HepG2 (cell line): Measurements from ENCODE around the gene EFNA2. TPM values are rescaled to one million over a fixed set of nuclear protein-coding genes. Genes with fewer than 3 reads are reported as not detected.

Source experiments
- ARID4A ChIP-seq: sonication (generic); formaldehyde crosslinking; IDR thresholded peaks from 2 replicates; pipeline ENCODE4 v1.5.0; 2020; ENCODE audit warnings: mild to moderate bottlenecking, missing genetic modification reagents, borderline replicate concordance
- ATF5 ChIP-seq: sonication (generic); formaldehyde crosslinking; IDR thresholded peaks from 2 replicates; pipeline ENCODE4 v1.4.0; 2020; ENCODE audit warnings: mild to moderate bottlenecking, low read depth, missing genetic modification reagents
- CBX2 ChIP-seq, 2 experiments: fragments of 200-600 bp in 1 of 2; sonication (generic); formaldehyde crosslinking in 1 of 2; IDR thresholded peaks; 2 replicates each; pipeline versions ENCODE4 v1.7.0 to v1.8.1; 2018 to 2022; ENCODE audit warnings: low read depth in 2 of 2, low read length in 1 of 2, mild to moderate bottlenecking in 1 of 2, missing genetic modification reagents in 1 of 2
- CSRNP2 ChIP-seq: sonication (generic); formaldehyde crosslinking; conservative IDR thresholded peaks from 2 replicates; pipeline ENCODE4 v1.8.0; 2022; ENCODE audit warnings: low read depth, missing genetic modification reagents
- FOXO4 ChIP-seq: sonication (generic); formaldehyde crosslinking; conservative IDR thresholded peaks from 2 replicates; pipeline ENCODE4 v1.8.1; 2023; ENCODE audit warnings: missing genetic modification reagents
- HES4 ChIP-seq: sonication (generic); formaldehyde crosslinking; IDR thresholded peaks from 2 replicates; pipeline ENCODE4 v1.9.0; 2021; ENCODE audit warnings: mild to moderate bottlenecking, missing genetic modification reagents, borderline replicate concordance
- RARG ChIP-seq: sonication (generic); formaldehyde crosslinking; IDR thresholded peaks from 2 replicates; pipeline ENCODE4 v1.4.0; 2020; ENCODE audit warnings: low read depth, mild to moderate bottlenecking, missing genetic modification reagents
- RFXANK ChIP-seq: IDR thresholded peaks from 2 replicates; pipeline ENCODE4 v1.6.1; 2016
- SSRP1 ChIP-seq: IDR thresholded peaks from 2 replicates; pipeline ENCODE4 v1.6.1; 2016; ENCODE audit warnings: control low read depth
- TSC22D2 ChIP-seq: sonication (generic); formaldehyde crosslinking; IDR thresholded peaks from 2 replicates; pipeline ENCODE4 v1.5.1; 2020; ENCODE audit warnings: missing genetic modification reagents, mild to moderate bottlenecking, borderline replicate concordance
- U2AF1 ChIP-seq: fragments of 200-400 bp; formaldehyde crosslinking; optimal IDR thresholded peaks from 2 replicates; pipeline ENCODE3; 2017; ENCODE audit warnings: mild to moderate bottlenecking, low read depth, low read length
- ZFP37 ChIP-seq: sonication (generic); formaldehyde crosslinking; IDR thresholded peaks from 2 replicates; pipeline ENCODE4 v1.4.0; 2020; ENCODE audit warnings: missing genetic modification reagents, borderline replicate concordance
- ZNF143 ChIP-seq: sonication (generic); formaldehyde crosslinking; IDR thresholded peaks from 2 replicates; pipeline ENCODE4 v1.4.0; 2020; ENCODE audit warnings: missing genetic modification reagents
- ZNF333 ChIP-seq: sonication (generic); formaldehyde crosslinking; IDR thresholded peaks from 2 replicates; pipeline ENCODE4 v1.4.0; 2020; ENCODE audit warnings: mild to moderate bottlenecking, missing genetic modification reagents, borderline replicate concordance
- ZNF549 ChIP-seq: sonication (generic); formaldehyde crosslinking; IDR thresholded peaks from 2 replicates; pipeline ENCODE4 v1.5.0; 2020; ENCODE audit warnings: missing genetic modification reagents
- ZNF761 ChIP-seq: sonication (generic); formaldehyde crosslinking; conservative IDR thresholded peaks from 2 replicates; pipeline ENCODE4 v1.4.0; 2020; ENCODE audit warnings: mild to moderate bottlenecking, missing genetic modification reagents
- ZNF781 ChIP-seq: sonication (generic); formaldehyde crosslinking; IDR thresholded peaks from 2 replicates; pipeline ENCODE4 v1.5.1; 2020; ENCODE audit warnings: borderline replicate concordance, mild to moderate bottlenecking, missing genetic modification reagents; ENCODE audit errors: not compliant biosample characterization
- ZNF883 ChIP-seq: sonication (generic); formaldehyde crosslinking; IDR thresholded peaks from 2 replicates; pipeline ENCODE4 v1.5.1; 2020; ENCODE audit warnings: mild to moderate bottlenecking, missing genetic modification reagents; ENCODE audit errors: not compliant biosample characterization
- polyA plus RNA-seq, 8 experiments: library from polyadenylated mRNA; depleted of rRNA in 3 of 8; stranded (reverse) in 7 of 8; unstranded in 1 of 8; fragments of >200 nt; fragmentation: Illumina TruSeq in 4 of 8; extraction: Trizol in 4 of 8; gene quantifications; 2 replicates each; pipeline versions ENCODE4 v1.2.1 to v1.2.3, GENCODE V29; 2011 to 2016; ENCODE audit warnings: low read depth in 4 of 8, missing spikeins in 1 of 8, mixed read lengths in 1 of 8; ENCODE audit not compliant: insufficient read depth in 1 of 8
- total RNA-seq, 5 experiments: library from RNA; depleted of rRNA; stranded (reverse); fragments of >200 nt; fragmentation: Illumina TruSeq; extraction: Trizol; gene quantifications; 2 replicates each; pipeline ENCODE4 v1.2.3, GENCODE V29; 2016; ENCODE audit warnings: low read depth in 1 of 5
- TF ChIP-seq, protein P1 (sequence below): sonication (generic); formaldehyde crosslinking; IDR thresholded peaks from 2 replicates; pipeline ENCODE4 v1.4.0; 2020; ENCODE audit warnings: missing genetic modification reagents, borderline replicate concordance

The EFNA2 gene
- total and polyA plus RNA-seq, 2 of the 13 experiments (the other 11 are each of a cell fraction or from before 2014, with no cell fraction given), result 6.0 to 9.9 TPM

- TF ChIP-seq ARID4A (CRISPR knock-in tag) (peak; percentile 81; the same call in 1 of the 2 replicates), ATF5 (CRISPR knock-in tag) (no peak), RFXANK (CRISPR knock-in tag) (no peak), ZNF761 (CRISPR knock-in tag) (no peak), U2AF1 (no peak), ZFP37 (CRISPR knock-in tag) (no peak), CSRNP2 (CRISPR knock-in tag) (no peak), RARG (CRISPR knock-in tag) (no peak), TSC22D2 (CRISPR knock-in tag) (no peak), ZNF333 (0 out of 2 replicates have a peak, but pooled peaks have one; percentile 55), FOXO4 (CRISPR knock-in tag) (no peak), ZNF781 (no peak), ZNF143 (CRISPR knock-in tag) (no peak), ZNF549 (CRISPR knock-in tag) (no peak), ZNF883 (CRISPR knock-in tag) (no peak), CBX2 (IDR thresholded peaks at IDR 0.05; ENCODE audit: low read depth, low read length) (no peak), CBX2 (CRISPR knock-in tag; IDR thresholded peaks at IDR 0.05; ENCODE audit: low read depth) (no peak), HES4 (CRISPR knock-in tag) (no peak), SSRP1 (no peak)
- TF ChIP-seq, protein P1, sequence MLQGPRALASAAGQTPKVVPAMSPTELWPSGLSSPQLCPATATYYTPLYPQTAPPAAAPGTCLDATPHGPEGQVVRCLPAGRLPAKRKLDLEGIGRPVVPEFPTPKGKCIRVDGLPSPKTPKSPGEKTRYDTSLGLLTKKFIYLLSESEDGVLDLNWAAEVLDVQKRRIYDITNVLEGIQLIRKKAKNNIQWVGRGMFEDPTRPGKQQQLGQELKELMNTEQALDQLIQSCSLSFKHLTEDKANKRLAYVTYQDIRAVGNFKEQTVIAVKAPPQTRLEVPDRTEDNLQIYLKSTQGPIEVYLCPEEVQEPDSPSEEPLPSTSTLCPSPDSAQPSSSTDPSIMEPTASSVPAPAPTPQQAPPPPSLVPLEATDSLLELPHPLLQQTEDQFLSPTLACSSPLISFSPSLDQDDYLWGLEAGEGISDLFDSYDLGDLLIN (CRISPR knock-in tag), result no peak
These were observed 34.1 kb upstream of the EFNA2 start (continued) for GRCh38 chr19:1251330-1252220.
